GDM1 (cell line): ENCODE data around the gene MCF2L.
"Not testable (repeated sequence)": the region's sequence is repeated elsewhere in the genome, so short reads cannot be mapped to it uniquely, and the experiment has no call there.

Experiments
- DNase-seq: peaks from one replicate; lab custom pipeline; 2025; lab: John Stamatoyannopoulos, UW

The MCF2L gene

DNA sequence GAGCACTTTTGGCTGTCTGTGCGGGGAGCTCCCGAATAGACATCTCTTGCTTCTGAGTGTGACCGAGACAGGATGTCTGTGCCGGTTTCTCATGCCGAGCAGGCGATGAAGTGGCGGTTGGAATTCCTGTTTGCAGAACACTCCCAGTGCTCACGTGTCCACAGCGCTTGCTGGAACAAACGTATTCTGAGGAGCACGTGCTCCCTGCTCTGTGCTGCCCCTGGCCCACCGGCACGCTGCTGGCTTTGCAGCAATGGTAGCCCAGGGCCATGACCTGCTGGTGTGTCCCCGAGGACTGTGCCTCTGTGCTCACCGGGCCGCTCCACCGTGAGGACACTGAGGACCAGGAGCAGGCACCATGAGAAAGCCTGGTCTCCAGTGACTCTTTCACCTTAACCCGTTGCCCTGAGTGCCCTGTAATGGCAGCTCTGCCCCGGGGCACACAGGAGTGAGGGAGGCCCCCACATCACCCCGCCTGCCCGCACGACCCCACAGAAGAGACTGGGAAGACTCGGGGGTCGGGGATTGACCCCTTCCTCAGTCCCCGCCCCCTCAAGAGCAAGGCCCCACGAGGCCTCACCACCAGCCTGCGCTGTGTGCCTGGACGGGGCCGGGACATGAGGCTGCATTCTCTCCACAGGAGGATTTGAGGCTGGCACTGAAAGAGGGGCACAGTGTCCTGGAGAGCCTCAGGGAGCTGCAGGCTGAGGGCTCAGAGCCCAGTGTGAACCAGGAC, 96.6 kb downstream of the MCF2L start:
- no peak for DNase-seq

DNA sequence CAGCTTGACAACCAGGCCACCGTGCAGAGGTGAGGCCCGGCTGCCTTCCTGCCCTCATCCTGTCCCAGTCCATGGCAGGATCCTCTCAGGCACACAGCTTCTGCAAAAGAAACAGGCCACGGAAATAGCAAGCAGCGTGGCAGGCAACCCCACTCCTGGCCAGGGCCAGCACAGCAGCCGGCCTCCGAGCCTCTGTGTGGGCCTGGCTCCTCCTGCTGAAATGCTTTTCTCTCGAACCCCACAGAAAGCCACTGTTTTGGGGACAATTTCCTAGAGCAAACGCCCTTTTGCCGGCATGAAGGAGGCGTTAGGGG, 97.1 kb downstream of the MCF2L start:
- DNase-seq = no peak

- DNase-seq = no peak
These were observed 97.7 kb downstream of the MCF2L start for GRCh38 chr13:113066746-113067145.

- no peak for DNase-seq
These were observed 101.1 kb downstream of the MCF2L start for GRCh38 chr13:113069861-113070805.

- DNase-seq = no peak
These were observed 101.8 kb downstream of the MCF2L start for GRCh38 chr13:113070855-113071254.

DNA sequence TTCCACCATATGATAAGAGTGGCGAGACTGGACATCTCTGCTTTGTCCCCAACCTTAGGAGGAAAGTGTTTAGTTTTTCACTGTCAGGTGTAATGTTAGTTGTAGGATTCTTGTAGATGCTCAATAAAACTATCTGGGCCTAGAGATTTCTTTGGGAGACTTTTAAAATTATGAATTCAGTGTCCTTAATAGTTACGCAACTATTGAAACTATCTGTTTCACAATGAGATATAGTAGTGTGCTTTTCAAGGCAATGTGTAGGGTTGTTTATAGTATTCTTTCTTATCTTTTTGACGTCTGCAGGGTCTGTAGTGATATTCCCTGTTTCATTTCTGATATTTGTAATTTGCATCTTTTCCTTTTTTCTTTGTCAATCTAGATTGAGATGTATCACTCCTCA, 103.4 kb downstream of the MCF2L start:
- no peak for DNase-seq

DNA sequence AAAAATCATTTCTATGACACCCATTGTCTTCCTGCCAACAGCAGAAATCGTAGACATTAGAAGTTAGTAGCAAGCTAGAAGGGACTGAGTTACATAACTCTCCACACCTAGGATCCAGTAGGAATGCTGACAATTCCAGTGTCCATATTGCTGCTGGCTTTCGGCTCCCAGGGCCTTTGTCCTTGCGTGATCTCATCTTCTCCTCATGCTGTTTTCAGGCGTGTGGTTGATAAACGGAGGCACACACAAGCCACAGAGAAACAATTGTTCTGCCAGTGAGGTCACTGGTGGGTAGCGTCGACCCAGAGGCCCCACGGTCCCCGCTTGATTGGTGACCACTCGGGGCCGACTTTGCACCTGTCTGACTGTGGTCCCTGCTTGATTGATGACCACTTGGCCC, 104.9 kb downstream of the MCF2L start:
- no peak for DNase-seq

DNA sequence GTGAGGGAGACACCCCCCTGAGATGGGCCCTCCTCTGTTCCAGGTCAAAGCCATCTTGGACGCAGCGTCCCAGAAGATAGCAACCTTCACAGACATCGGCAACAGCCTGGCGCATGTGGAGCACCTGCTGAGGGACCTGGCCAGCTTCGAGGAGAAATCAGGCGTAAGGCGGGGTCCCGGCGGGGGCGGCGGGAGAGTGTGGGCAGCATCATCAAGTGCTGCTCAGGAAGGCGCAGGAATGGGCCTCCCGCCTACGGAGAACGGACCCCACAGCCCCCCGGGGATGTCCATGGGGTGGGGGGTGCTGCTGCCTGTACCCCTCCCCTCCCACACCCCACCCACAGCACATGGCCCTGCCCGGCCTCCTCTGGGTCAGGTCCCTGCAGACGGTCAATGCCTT, 105.4 kb downstream of the MCF2L start:
- no peak for DNase-seq

- DNase-seq = no peak
These were observed 105.9 kb downstream of the MCF2L start for GRCh38 chr13:113074876-113075275.

DNA sequence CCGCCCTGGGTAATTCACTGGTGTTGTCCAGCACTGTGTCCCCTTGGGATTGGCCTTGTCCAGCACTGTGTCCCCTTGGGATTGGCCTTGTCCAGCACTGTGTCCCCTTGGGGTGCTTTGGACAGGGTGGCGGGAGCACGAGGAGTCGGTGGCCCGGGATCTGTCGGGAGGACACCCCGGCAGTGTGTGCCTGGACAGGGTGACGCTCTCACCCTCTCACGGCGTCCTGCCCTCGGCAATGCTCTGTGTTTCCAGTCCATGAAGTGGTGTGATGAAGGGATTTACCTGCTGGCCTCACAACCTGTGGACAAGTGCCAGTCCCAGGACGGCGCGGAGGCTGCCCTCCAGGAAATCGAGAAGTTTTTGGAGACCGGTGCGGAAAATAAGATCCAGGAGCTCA, 106.7 kb downstream of the MCF2L start:
- DNase-seq = no peak

GRCh38 chr13:113076681-113077401, 107.8 kb downstream of the MCF2L start:
- no peak for DNase-seq

- no peak for DNase-seq
These were observed 108.5 kb downstream of the MCF2L start for GRCh38 chr13:113077566-113077952.

DNA sequence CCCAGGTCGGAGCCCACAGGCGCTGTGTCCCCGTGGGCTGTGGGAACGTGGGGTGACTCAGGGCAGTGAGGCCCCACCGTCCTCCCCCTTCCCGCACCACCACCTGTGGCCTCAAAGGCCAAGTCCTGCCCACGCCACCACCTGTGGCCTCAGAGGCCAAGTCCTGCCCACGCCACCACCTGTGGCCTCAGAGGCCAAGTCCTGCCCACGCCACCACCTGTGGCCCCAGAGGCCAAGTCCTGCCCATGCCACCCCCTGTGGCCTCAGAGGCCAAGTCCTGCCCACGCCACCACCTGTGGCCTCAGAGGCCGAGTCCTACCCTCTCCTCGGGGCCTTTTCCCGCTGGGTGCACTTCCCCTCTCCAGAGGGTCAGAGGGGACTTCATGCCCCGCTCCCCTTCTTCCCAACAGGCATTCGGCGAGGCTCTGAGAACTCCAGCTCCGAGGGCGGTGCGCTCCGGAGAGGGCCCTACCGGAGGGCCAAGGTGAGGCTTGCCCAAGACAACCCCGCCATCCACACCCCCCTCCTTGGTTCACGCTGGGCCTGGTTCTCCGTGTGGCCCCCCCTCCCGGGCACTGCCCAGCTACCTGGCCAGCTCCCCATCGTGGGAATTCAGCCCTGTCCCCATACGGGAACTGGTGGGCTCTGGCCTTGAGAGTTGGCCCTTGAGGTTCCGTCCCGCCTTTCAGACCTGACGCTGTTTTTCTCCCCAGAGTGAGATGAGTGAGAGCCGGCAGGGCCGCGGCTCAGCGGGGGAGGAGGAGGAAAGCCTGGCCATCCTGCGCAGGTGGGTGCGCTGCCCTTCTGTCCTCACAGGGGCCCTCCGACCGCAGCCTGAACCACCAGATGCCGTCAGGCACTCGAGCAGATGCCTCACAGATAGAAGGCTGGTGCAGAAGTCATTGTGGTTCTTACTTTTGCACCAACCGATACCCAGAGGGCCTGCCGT, 109.2 kb downstream of the MCF2L start:
- no peak for DNase-seq

DNA sequence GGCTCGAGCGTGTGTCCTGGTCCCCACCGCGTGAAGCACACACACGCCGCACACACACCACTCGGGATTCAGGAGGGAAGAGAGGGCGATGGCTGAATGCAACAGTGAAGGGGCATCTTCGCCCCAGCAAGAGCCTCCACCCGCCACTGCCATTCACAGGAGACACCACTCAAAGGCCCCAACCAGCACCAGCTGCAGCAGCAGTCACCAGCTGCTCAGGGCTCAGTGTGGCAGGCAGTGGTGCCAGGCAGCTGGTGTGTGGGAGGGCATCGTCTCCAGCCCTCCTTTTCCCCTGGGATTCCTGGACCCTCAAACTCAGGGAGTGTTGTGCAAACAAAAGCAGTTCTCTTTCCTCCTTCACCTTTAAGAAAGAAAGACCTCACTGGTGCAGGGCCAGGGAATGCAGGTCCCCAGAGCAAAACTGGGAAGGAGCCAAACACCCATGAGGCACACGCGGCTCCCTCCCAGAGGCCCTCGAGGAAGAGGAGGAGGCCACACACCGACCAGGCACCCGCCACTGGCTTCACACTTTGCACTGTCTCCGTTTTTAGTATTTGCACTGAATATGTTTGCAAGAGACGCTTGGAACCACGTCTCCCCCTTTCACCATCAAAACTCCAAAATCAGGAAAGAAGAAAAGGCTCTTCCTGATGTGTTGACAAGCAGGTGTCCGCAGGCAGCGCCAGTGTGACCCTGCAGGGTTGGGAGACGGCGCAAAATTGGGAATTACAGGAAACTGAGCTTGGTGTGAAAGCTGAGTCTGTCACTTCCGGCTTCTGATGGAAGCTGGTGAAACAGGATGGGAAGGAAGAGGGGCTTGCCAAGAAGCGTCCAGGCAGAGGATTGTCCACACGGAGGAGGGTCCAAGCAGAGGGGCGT, 110.1 kb downstream of the MCF2L start:
- DNase-seq = no peak

- DNase-seq = not testable (repeated sequence)
These were observed 110.7 kb downstream of the MCF2L start for GRCh38 chr13:113079781-113080080.

- no peak for DNase-seq
These were observed 111.4 kb downstream of the MCF2L start for GRCh38 chr13:113080361-113080831.

DNA sequence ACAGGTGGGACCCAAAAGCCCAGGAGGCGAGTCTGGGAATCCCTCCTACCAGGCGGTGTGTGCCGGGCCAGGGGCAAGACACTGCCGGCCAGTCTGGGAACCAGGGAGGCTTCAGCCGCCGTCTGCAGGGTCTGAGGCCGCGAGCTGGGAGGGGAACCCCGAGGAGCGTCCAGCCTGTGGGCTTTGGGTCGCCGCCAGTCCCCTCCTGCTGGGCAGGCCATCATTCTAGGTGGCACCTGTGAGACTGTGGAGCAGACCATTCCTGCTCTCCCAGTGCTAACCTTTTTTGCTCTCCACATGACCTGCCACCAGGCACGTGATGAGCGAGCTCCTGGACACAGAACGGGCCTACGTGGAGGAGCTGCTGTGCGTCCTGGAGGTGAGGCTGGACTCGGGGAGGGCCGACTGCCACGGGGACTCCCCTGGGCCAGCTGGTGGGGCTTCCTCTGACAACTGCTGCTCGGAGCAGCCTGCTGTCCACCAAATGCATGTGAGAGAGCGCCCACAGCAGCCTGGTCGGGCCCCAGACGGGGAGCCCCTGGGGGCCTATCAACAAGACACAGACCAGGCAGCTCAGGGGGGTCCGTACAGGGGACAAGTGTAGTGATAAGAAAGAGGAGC, 112.0 kb downstream of the MCF2L start:
- DNase-seq = no peak

GRCh38 chr13:113082198-113083021, 113.4 kb downstream of the MCF2L start:
- DNase-seq = no peak

GRCh38 chr13:113083022-113083373, 114.0 kb downstream of the MCF2L start:
- no peak for DNase-seq
